HUES64 (cell line): Measurements from ENCODE around the gene MICAL2.

Experiments used
- H3K27ac ChIP-seq: 2 replicates; pipeline ENCODE4 v1.7.0; 2013; ENCODE audit warnings: low read depth, low read length, inconsistent platforms
- H3K27me3 ChIP-seq: 2 replicates; pipeline ENCODE4 v1.6.1; 2013; ENCODE audit warnings: mild to moderate bottlenecking, low read length; ENCODE audit not compliant: insufficient read depth
- H3K36me3 ChIP-seq: 2 replicates; pipeline ENCODE4 v1.6.1; 2013; ENCODE audit warnings: mild to moderate bottlenecking, low read length; ENCODE audit not compliant: insufficient read depth
- H3K4me1 ChIP-seq: 2 replicates; pipeline ENCODE4 v1.6.1; 2013; ENCODE audit warnings: mild to moderate bottlenecking, low read length, moderate library complexity; ENCODE audit not compliant: insufficient read depth
- H3K4me3 ChIP-seq: 2 replicates; pipeline ENCODE4 v1.5.1; 2013; ENCODE audit warnings: mild to moderate bottlenecking, low read length, moderate library complexity
- H3K9ac ChIP-seq: 2 replicates; pipeline ENCODE4 v1.6.1; 2013; ENCODE audit warnings: mild to moderate bottlenecking, low read depth, low read length
- H3K9me3 ChIP-seq: 2 replicates; pipeline ENCODE4 v1.6.1; 2013; ENCODE audit warnings: low read depth, low read length; ENCODE audit not compliant: insufficient read depth
- WGBS: fragments of 150-250, 120-280 bp; methylation state at CpG from one replicate; pipeline ENCODE4 v1.1.7; 2013; ENCODE audit warnings: missing lambda C conversion rate; 5-methylcytosine and 5-hydroxymethylcytosine counted together

The MICAL2 gene

GRCh38 chr11:12241971-12242672 is 131.7 kb downstream of the MICAL2 start:
- H3K27me3 ChIP-seq, result no peaks in the 10 kb centered on the region
- no peaks in the 10 kb centered on the region for H3K36me3 ChIP-seq
- 73% methylated on average over 14 of the region's 14 CpGs for WGBS
- 0 out of 2 replicates have a peak overlapping the region, but pooled peaks have one; percentile 35 for H3K9ac ChIP-seq
- peaks cover 16% of the 10 kb centered on the region for H3K4me1 ChIP-seq
- no peak overlapping the region for H3K27ac ChIP-seq
- no peaks in the 10 kb centered on the region for H3K9me3 ChIP-seq
- H3K4me3 ChIP-seq, result no peak overlapping the region

DNA sequence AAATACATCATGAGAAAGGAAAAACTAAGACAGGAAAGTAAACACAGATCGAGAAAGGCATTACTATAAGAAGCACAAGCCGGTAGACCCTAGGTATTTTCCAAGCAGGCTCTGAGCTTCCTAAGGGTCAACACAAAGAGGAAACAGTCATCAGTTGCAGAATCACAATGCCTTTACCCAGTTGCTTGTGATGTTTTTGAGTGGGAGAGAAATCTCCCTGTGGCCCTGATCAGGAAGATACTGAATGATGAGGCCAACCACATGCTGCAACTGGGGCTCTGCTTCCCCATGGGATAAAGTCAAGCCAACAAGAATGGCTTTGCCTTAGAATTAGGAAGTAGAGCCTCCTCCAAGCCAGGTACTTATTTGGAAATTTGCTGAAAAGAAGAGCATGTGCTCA is 132.6 kb downstream of the MICAL2 start:
- Histone ChIP-seq H3K36me3 (no peaks in the 10 kb centered on the region), H3K9me3 (no peaks in the 10 kb centered on the region), H3K9ac (no peak overlapping the region), H3K4me3 (no peak overlapping the region), H3K27ac (no peak overlapping the region), H3K27me3 (no peaks in the 10 kb centered on the region), H3K4me1 (peaks cover 17% of the 10 kb centered on the region)
- WGBS, result 92% methylated on average over 2 of the region's 2 CpGs

DNA sequence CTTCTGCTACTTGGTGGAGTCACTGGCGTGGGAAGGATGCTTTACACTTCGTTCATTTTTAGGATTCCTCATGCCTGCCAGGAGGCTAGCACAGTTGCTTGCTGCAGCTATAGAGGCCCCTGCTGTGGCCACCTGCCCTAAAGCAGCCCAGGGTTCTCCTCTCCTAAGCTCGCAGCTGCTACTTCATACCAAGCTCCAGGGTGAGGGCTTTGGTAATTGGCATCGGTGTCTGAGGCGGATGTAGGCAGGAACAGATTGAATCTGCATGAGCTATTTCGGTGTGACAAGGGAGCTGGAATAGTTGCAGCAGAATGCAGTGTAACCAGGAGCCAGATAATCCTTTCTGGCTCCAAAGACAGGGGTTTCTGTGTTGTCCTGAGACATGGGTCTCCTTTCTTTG is 133.1 kb downstream of the MICAL2 start:
- H3K9me3 ChIP-seq, result no peaks in the 10 kb centered on the region
- H3K4me1 ChIP-seq, result peaks cover 23% of the 10 kb centered on the region
- H3K36me3 ChIP-seq, result no peaks in the 10 kb centered on the region
- H3K27me3 ChIP-seq, result no peaks in the 10 kb centered on the region
- H3K4me3 ChIP-seq, result no peak overlapping the region
- WGBS, result 95% methylated on average over 6 of the region's 6 CpGs
- H3K27ac ChIP-seq, result no peak overlapping the region
- H3K9ac ChIP-seq, result no peak overlapping the region

GRCh38 chr11:12243911-12244550 is 133.6 kb downstream of the MICAL2 start:
- Histone ChIP-seq H3K4me1 (peaks cover 28% of the 10 kb centered on the region), H3K27ac (no peak overlapping the region)
- 76% methylated on average over 5 of the region's 6 CpGs for WGBS

DNA sequence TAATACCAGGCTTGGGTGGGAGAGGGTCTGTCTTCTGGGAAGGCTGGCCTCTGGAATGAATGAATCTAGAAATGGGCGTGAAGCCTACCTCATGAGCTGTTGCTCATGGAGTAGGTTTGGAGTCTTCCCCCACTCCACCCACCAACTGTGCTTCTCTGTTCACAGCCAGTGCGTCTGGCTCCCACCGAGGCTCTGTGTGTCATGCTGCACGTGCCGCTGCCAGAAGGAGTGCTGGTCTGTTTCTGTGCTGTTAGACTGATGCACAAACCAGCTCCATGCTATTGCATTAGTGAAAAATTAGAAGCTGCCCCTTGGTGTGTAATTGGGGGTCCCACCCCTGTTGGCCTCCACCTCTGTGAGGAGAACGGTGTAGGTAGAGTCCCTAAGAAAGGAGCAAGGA is 134.7 kb downstream of the MICAL2 start:
- Histone ChIP-seq H3K4me3 (no peak overlapping the region), H3K9ac (no peak overlapping the region), H3K9me3 (no peaks in the 10 kb centered on the region), H3K36me3 (no peaks in the 10 kb centered on the region), H3K27ac (no peak overlapping the region), H3K27me3 (no peaks in the 10 kb centered on the region), H3K4me1 (peaks cover 29% of the 10 kb centered on the region)
- WGBS, result 92% methylated on average over 6 of the region's 6 CpGs

More at GRCh38 chr11:12243911-12244550, 133.6 kb downstream of the MICAL2 start:
- Histone ChIP-seq H3K4me3 (no peak overlapping the region), H3K27me3 (no peaks in the 10 kb centered on the region), H3K9ac (no peak overlapping the region), H3K9me3 (no peaks in the 10 kb centered on the region), H3K36me3 (no peaks in the 10 kb centered on the region)

DNA sequence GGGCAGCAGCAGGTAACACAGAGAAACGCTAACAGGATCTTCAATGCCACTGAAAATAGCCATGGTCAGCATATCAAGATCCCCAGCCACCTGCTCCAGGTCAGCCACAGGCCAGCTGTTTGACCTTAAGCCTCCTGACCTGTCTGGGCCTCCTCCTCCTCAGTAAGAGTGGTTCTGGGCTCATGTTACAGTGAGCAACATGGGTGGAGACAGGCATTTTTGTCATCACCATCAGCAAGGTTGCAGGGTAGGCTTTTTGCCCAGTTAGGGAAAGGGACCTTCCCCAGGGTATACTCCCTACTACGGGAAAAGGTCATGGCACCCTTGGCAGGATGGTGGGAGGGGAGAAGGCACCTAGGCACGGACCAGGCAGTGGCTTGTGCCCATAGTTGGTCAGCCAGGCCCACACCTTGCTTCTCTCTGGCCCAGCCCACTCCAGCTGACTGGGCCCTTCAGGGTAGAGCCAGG is 135.2 kb downstream of the MICAL2 start:
- Histone ChIP-seq H3K9ac (no peak overlapping the region), H3K9me3 (no peaks in the 10 kb centered on the region), H3K4me1 (peaks cover 29% of the 10 kb centered on the region), H3K27me3 (no peaks in the 10 kb centered on the region), H3K36me3 (no peaks in the 10 kb centered on the region), H3K27ac (no peak overlapping the region), H3K4me3 (no peak overlapping the region)
- WGBS, result 84% methylated on average over 3 of the region's 3 CpGs

DNA sequence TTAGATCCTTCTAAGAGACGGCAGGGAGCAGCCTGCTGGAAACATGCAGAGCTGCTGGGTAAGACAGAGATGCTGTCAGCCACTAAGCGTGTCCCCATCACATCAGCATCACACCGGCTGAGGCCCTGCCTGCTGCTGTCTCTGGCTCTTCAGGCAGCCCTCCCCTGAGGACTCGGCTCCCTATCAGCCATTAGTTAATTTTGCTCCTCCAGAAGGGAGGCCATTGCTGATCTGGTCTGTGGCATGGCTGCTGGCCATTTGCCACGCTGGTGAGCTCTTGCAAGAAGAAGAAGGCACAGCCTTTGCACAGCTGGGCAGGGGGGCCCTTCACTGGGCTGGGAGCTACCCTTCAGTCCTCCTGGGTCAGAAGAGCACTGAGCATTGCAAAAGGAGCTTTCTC is 135.8 kb downstream of the MICAL2 start:
- no peaks in the 10 kb centered on the region for H3K27me3 ChIP-seq
- no peaks in the 10 kb centered on the region for H3K36me3 ChIP-seq
- WGBS, result 91% methylated on average over 5 of the region's 5 CpGs
- H3K9ac ChIP-seq, result no peak overlapping the region
- no peak overlapping the region for H3K27ac ChIP-seq
- no peak overlapping the region for H3K4me3 ChIP-seq
- H3K9me3 ChIP-seq, result no peaks in the 10 kb centered on the region
- H3K4me1 ChIP-seq, result peaks cover 29% of the 10 kb centered on the region

- no peak overlapping the region for H3K4me3 ChIP-seq
- no peaks in the 10 kb centered on the region for H3K27me3 ChIP-seq
- WGBS, result 99% methylated on average over 4 of the region's 4 CpGs
- H3K36me3 ChIP-seq, result no peaks in the 10 kb centered on the region
- H3K4me1 ChIP-seq, result peaks cover 30% of the 10 kb centered on the region
- H3K9ac ChIP-seq, result no peak overlapping the region
- H3K27ac ChIP-seq, result no peak overlapping the region
- H3K9me3 ChIP-seq, result no peaks in the 10 kb centered on the region
These were observed 136.6 kb downstream of the MICAL2 start for GRCh38 chr11:12246989-12247388.

DNA sequence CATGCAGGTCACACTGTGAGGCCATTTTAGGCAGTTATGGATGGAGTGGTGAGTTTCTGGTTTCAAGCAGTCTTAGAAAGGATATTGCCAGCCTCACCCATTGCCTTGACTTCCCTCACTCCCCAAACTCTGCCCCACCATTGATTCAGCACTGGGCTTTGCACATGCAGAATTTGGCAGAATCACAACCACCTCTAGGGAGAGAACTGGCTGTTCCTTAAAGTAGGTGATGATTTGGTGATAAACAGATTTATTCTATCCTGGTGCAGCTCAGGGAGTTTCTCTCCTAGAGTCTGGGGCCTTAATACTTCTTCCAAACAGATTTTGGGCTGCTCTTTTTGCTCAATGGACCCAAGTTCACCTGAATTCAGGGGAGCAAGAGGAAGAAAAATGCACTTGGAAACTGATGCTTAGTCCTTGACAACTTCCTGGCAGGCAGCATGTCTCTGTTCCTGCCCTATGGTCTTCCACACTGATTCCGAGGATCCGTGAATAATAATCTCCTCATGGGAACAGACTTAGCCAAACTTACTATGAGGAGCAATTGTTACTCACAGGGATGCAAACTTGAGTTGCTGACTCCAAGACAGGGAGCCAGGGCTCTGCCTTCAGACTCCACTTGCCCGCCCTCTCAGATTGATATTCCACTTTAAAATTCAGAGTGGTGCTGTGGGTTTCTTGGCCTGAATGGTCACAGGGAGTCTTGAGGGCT is 137.3 kb downstream of the MICAL2 start:
- WGBS, result 94% methylated on average over 3 of the region's 3 CpGs
- H3K4me3 ChIP-seq, result no peak overlapping the region
- no peak overlapping the region for H3K9ac ChIP-seq
- no peaks in the 10 kb centered on the region for H3K9me3 ChIP-seq
- H3K36me3 ChIP-seq, result no peaks in the 10 kb centered on the region
- H3K27me3 ChIP-seq, result no peaks in the 10 kb centered on the region
- no peak overlapping the region for H3K27ac ChIP-seq
- peaks cover 27% of the 10 kb centered on the region for H3K4me1 ChIP-seq

DNA sequence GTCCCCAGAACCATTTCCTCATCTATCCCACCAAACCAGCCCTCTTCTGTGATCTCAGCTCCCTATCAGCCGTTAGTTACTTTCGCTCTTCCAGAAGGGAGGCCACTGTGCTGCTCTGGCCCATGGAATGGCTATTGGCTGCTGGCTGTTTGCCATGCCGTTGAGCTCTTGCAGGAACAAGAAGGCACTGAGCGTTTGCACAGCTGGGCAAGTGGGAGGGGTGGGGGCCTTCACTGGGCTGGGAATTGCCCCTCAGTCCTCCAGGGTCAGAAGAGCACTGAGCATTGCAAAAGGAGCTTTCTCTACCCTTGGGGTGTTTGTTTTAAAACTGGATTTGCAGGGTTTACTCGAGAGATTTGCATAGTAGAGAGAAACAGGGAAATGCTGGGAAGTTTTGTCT is 137.9 kb downstream of the MICAL2 start:
- 63% methylated on average over 5 of the region's 5 CpGs for WGBS
- Histone ChIP-seq H3K27me3 (no peaks in the 10 kb centered on the region), H3K4me3 (no peak overlapping the region), H3K27ac (no peak overlapping the region), H3K9me3 (no peaks in the 10 kb centered on the region), H3K4me1 (peaks cover 24% of the 10 kb centered on the region), H3K36me3 (no peaks in the 10 kb centered on the region), H3K9ac (no peak overlapping the region)

GRCh38 chr11:12249590-12250260 is 139.3 kb downstream of the MICAL2 start:
- Histone ChIP-seq H3K4me3 (no peak overlapping the region), H3K9me3 (no peaks in the 10 kb centered on the region), H3K36me3 (no peaks in the 10 kb centered on the region), H3K4me1 (peaks cover 24% of the 10 kb centered on the region), H3K27ac (no peak overlapping the region), H3K9ac (no peak overlapping the region), H3K27me3 (no peaks in the 10 kb centered on the region)
- 88% methylated on average over 20 of the region's 20 CpGs for WGBS
